Gastrocnemius medialis (tissue), 4 donors: ENCODE data around the gene SMIM1. TPM values are rescaled to one million over a fixed set of nuclear protein-coding genes. Genes with fewer than 3 reads are reported as not detected.

Experiments
- ATAC-seq, 2 donors: fragments of 150-250 bp; one replicate each; pipeline ENCODE4 v1.9.1; 2016
- DNase-seq, 2 donors: peaks; one replicate each; pipeline ENCODE4 v3.0.0-alpha.2; 2019
- H3K27ac ChIP-seq, 4 donors: fragments of 200-600 bp; sonication (generic); 1 replicate in 1 of 4; 2 replicates in 3 of 4; pipeline ENCODE4 v1.5.1; 2016 to 2018; ENCODE audit warnings: mild to moderate bottlenecking in 2 of 4, moderate library complexity in 1 of 4
- H3K27me3 ChIP-seq, 3 donors: fragments of 200-600 bp; sonication (generic) in 2 of 3; 1 replicate in 1 of 3; 2 replicates in 2 of 3; pipeline versions ENCODE4 v1.5.1 to v1.6.0; 2016 to 2019; ENCODE audit warnings: mild to moderate bottlenecking in 1 of 3, moderate library complexity in 1 of 3
- H3K36me3 ChIP-seq, 2 donors: fragments of 200-600 bp; sonication (generic) in 1 of 2; one replicate each; pipeline ENCODE4 v1.5.1; 2017 to 2018
- H3K4me1 ChIP-seq, 2 donors: fragments of 200-600 bp; sonication (generic) in 1 of 2; one replicate each; pipeline ENCODE4 v1.5.1; 2016 to 2017; ENCODE audit warnings: mild to moderate bottlenecking in 2 of 2
- H3K4me3 ChIP-seq, 4 donors: fragments of 200-600 bp; sonication (generic) in 3 of 4; 1 replicate in 1 of 4; 2 replicates in 3 of 4; pipeline ENCODE4 v1.5.1; 2016 to 2019; ENCODE audit warnings: mild to moderate bottlenecking in 2 of 4
- H3K9me3 ChIP-seq, 3 donors: fragments of 200-600 bp; sonication (generic) in 2 of 3; 1 replicate in 1 of 3; 2 replicates in 2 of 3; pipeline ENCODE4 v1.5.1; 2016 to 2019
- POLR2A ChIP-seq, 2 donors: fragments of 450-650 bp; IDR thresholded peaks; one replicate each; pipeline ENCODE4 v1.6.1; 2017; ENCODE audit warnings: antibody characterized with exemption in 2 of 2, mild to moderate bottlenecking in 2 of 2, moderate library complexity in 2 of 2
- in situ Hi-C, 4 donors: fragments of 200-750 bp; cut with MboI; loops; one replicate each; pipeline versions ENCODE4 v1.15.0 to v1.8.0; 2017; ENCODE audit warnings: low sequenced_read_pairs in 4 of 4
- intact Hi-C: fragments of 100-400 bp; cut with DNase I; formaldehyde crosslinking; loops from one replicate; pipeline ENCODE4 v1.15.1; 2023; ENCODE audit warnings: low total_unique reads
- total RNA-seq, 4 donors: library from RNA; depleted of rRNA; stranded (reverse); fragments of >200 nt; gene quantifications; one replicate each; pipeline versions ENCODE4 v1.1.0 to v1.2.3, GENCODE V29; 2016
- TF ChIP-seq, protein P1 (sequence below), 5 experiments: fragments of 450-650 bp in 3 of 5; fragments of 200-600 bp in 2 of 5; sonication (generic) in 2 of 5; IDR thresholded peaks in 4 of 5; conservative IDR thresholded peaks in 1 of 5; 1 replicate in 4 of 5; 2 replicates in 1 of 5; pipeline ENCODE4 v1.5.1; 2016 to 2019; ENCODE audit warnings: antibody characterized with exemption in 5 of 5, mild to moderate bottlenecking in 3 of 5, moderate library complexity in 3 of 5

The SMIM1 gene
- total RNA-seq, 4 donors from 2014 or later: 1.4 to 3.7 TPM; not detected in 2

DNA sequence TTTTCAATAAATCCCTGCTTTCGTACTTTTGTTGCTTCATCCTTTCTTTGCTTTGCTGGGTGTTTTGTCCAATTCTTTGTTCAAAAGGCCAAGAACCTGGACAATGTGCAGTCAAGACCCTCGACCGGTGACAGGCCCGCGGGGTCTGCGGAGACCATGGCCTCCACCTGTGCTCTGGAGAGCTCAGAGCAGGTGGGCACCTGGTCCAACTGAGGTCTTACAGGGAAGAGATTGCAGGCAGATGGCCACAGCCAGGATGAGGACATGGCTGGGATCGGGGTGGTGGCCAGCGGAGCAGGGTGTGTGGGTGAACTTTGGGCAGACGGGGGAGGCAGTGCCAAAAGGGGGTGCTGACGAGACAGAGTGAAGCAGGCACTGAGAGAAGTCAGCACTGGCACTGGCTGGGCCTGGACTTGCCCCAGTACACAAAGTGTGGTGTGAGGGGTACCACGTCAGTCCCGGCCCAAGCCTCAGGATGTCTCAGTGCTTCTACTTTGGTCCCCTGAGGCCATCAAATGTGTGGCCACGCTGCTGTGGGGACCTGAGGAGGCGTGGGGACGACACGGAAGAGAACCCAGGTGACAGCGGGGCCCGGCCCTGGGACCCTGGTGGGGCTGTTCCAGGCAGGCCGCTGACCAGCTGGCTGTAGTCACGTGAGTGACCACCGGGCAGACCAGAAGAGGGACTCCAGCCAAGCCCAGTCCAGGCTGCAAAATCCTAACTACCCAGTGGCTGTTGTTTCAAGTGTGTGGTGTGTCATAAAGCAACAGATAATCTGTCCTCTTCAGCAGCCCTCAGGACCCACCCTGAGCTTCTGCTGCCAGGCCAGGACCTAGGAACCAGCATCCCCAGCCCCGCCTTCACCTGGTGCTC is 30.7 kb upstream of the SMIM1 start:
- DNase-seq (no peak), ATAC-seq (no peak)
- Histone ChIP-seq H3K4me1 (peaks cover 17 to 26% of the 10 kb centered on the region in 2 donors), H3K4me3 (no peak overlapping the region), H3K27ac (no peak overlapping the region), H3K27me3 (no peaks in the 10 kb centered on the region), H3K9me3 (no peaks in the 10 kb centered on the region), H3K36me3 (peaks cover 0 to 51% of the 10 kb centered on the region in 2 donors)
- TF ChIP-seq POLR2A (IDR thresholded peaks at IDR 0.05): no peak
- TF ChIP-seq, protein P1, sequence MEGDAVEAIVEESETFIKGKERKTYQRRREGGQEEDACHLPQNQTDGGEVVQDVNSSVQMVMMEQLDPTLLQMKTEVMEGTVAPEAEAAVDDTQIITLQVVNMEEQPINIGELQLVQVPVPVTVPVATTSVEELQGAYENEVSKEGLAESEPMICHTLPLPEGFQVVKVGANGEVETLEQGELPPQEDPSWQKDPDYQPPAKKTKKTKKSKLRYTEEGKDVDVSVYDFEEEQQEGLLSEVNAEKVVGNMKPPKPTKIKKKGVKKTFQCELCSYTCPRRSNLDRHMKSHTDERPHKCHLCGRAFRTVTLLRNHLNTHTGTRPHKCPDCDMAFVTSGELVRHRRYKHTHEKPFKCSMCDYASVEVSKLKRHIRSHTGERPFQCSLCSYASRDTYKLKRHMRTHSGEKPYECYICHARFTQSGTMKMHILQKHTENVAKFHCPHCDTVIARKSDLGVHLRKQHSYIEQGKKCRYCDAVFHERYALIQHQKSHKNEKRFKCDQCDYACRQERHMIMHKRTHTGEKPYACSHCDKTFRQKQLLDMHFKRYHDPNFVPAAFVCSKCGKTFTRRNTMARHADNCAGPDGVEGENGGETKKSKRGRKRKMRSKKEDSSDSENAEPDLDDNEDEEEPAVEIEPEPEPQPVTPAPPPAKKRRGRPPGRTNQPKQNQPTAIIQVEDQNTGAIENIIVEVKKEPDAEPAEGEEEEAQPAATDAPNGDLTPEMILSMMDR (IDR thresholded peaks at IDR 0.05 in 4 of 5, conservative IDR thresholded peaks at IDR 0.05 in 1 of 5): no peak
- in situ Hi-C loops (no loop called here), intact Hi-C loops (no loop called here)

DNA sequence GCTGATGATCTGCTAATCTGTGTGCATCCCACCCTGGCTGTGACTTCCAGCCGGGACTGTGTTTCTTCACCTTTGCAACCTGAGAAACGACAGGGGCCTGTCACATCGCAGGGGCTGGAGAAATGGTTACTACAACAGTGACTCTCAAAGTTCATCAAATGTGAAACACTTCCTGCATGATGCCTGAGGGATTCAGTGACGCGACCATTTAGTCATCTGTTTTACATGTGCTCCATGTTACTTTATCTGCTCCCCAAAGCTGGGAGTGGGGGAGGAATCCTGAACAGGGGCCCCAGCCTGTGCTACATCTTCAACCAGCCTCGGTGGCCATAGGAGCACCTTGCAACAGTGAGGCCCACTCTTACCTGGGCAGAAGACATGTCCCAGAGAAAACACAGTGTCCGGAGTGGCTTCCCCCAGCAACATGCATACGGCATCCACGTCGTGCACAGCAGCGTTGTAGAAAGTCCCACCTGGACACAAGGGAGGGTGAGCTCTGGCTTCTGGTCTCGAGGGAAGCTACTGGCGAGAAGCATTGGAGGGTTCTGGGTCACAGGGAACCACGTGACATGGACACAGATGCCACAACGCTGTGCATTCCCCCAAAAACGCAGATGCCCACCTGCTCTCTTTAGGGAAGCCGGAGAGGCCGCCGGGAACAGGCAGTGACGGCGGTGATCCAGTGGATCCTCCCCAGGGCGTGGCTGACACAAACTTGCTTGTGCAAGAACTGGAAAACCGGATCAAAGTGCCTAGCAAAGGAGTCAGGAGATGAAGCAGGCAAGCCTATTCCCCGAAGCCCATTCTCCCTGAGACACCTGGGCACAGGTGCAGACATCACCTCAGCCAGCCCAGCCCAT is 29.9 kb upstream of the SMIM1 start:
- Histone ChIP-seq H3K27ac (no peak overlapping the region), H3K4me3 (no peak overlapping the region), H3K4me1 (peaks cover 18 to 31% of the 10 kb centered on the region in 2 donors), H3K9me3 (no peaks in the 10 kb centered on the region), H3K27me3 (no peaks in the 10 kb centered on the region), H3K36me3 (peaks cover 0 to 42% of the 10 kb centered on the region in 2 donors)
- in situ Hi-C loops: no loop called here
- DNase-seq: no peak
- no peak for ATAC-seq
- TF ChIP-seq, protein P1 (IDR thresholded peaks at IDR 0.05 in 4 of 5, conservative IDR thresholded peaks at IDR 0.05 in 1 of 5): no peak
- no peak for TF ChIP-seq POLR2A (IDR thresholded peaks at IDR 0.05)
- intact Hi-C loops: no loop called here

DNA sequence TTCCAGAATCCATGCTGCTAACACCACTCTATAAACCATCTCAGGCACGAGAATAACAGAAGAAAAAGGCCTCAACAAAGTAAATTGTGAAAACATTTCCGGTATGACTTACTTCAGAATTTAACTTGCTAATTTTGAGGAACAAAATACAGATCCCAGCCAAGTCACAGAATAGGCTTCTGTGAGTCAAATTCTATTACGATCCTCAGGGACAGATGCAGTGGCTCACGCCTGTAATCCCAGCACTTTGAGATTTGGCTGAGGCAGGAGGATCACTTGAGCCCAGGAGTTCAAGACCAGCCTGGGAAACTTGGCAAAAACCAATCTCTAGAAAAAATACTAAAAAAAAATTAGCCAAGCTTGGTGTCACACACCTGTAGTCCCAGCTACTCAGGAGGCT is 29.1 kb upstream of the SMIM1 start:
- H3K9me3 ChIP-seq: no peaks in the 10 kb centered on the region
- TF ChIP-seq, protein P1 (IDR thresholded peaks at IDR 0.05 in 4 of 5, conservative IDR thresholded peaks at IDR 0.05 in 1 of 5): no peak
- TF ChIP-seq POLR2A (IDR thresholded peaks at IDR 0.05): no peak
- H3K36me3 ChIP-seq: peaks cover 0 to 35% of the 10 kb centered on the region in 2 donors
- no peaks in the 10 kb centered on the region for H3K27me3 ChIP-seq
- in situ Hi-C loops (no loop called here), intact Hi-C loops (no loop called here)
- ATAC-seq: no peak
- peaks cover 20 to 33% of the 10 kb centered on the region in 2 donors for H3K4me1 ChIP-seq
- H3K4me3 ChIP-seq: no peak overlapping the region
- H3K27ac ChIP-seq: no peak overlapping the region
- no peak for DNase-seq

DNA sequence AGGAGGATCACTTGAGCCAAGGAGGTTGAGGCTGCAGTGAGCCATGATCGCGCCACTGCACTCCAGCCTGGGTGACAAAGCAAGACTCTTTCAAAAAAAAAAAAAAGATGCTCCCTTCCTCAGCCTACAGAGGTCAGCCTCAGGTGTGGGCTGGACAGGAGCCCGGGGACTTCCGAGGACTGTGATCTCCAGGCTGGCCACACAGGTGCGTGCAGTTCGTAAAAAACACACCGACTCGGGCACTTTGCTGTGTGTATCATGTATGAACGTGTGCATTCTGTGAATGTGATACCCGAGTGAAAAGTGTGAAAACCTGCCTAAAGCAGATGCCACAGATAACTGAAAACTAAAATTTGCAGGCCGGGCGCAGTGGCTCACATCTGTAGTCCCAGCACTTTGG is 28.7 kb upstream of the SMIM1 start:
- intact Hi-C loops (no loop called here), in situ Hi-C loops (no loop called here)
- ATAC-seq: no peak
- TF ChIP-seq, protein P1 (IDR thresholded peaks at IDR 0.05 in 4 of 5, conservative IDR thresholded peaks at IDR 0.05 in 1 of 5): no peak
- TF ChIP-seq POLR2A (IDR thresholded peaks at IDR 0.05): no peak
- no peak for DNase-seq
- peaks cover 0 to 31% of the 10 kb centered on the region in 2 donors for H3K36me3 ChIP-seq
- H3K9me3 ChIP-seq: no peaks in the 10 kb centered on the region
- peaks cover 20 to 33% of the 10 kb centered on the region in 2 donors for H3K4me1 ChIP-seq
- H3K4me3 ChIP-seq: no peak overlapping the region
- H3K27me3 ChIP-seq: no peaks in the 10 kb centered on the region
- H3K27ac ChIP-seq: no peak overlapping the region
